Mesodermal cell (in vitro differentiated cells): ENCODE measurements around the gene FKBP8.

Source experiments
- H3K27ac ChIP-seq: 2 replicates; pipeline ENCODE4 v1.7.0; 2013; ENCODE audit warnings: mild to moderate bottlenecking, low read depth, low read length, moderate library complexity; ENCODE audit not compliant: severe bottlenecking
- H3K36me3 ChIP-seq: 2 replicates; pipeline ENCODE4 v1.7.1; 2013; ENCODE audit warnings: mild to moderate bottlenecking, low read length, moderate library complexity; ENCODE audit not compliant: control insufficient read depth, insufficient read depth
- H3K4me1 ChIP-seq: one replicate; pipeline ENCODE4 v1.7.1; 2013; ENCODE audit warnings: mild to moderate bottlenecking, low read length; ENCODE audit not compliant: insufficient read depth, control insufficient read depth, poor library complexity, severe bottlenecking
- H3K4me3 ChIP-seq: 2 replicates; pipeline ENCODE4 v1.7.0; 2013; ENCODE audit warnings: low read length, control low read depth, mild to moderate bottlenecking; ENCODE audit not compliant: insufficient read depth, poor library complexity, severe bottlenecking; ENCODE audit errors: extremely low read depth
- H3K9me3 ChIP-seq: 2 replicates; pipeline ENCODE4 v1.7.1; 2013; ENCODE audit warnings: mild to moderate bottlenecking, low read length, moderate library complexity; ENCODE audit not compliant: control insufficient read depth
- WGBS, 2 experiments: methylation state at CpG; one replicate each; pipeline ENCODE4 v1.1.5; 2013; ENCODE audit warnings: missing lambda C conversion rate in 2 of 2; ENCODE audit not compliant: insufficient coverage in 2 of 2; 5-methylcytosine and 5-hydroxymethylcytosine counted together

Gene FKBP8

DNA sequence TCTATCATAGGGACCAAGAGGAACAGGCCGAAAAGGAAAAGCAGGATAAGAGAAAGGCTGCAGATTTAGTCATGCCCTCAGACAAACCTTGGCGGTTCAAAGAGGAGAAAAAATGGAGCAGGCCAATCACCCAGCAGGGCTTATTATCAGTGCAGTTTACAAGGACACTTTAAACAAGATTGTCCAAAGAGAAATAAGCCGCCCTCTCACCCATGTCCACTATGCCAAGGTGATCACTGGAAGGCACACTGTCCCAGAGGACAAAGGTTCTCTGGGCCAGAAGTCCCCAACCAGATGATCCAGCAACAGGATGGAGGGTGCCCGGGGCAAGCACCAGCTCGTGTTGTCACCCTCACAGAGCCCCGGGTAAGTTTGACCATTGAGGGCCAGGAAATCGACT, 36.9 kb upstream of the FKBP8 start:
- WGBS, 2 experiments = 86 to 88% methylated on average over 7 of the region's 7 CpGs
- no peak overlapping the region for H3K27ac ChIP-seq
- H3K4me1 ChIP-seq = no peaks in the 10 kb centered on the region
- peaks cover 24% of the 10 kb centered on the region for H3K36me3 ChIP-seq
- H3K4me3 ChIP-seq = no peak overlapping the region
- H3K9me3 ChIP-seq = no peaks in the 10 kb centered on the region

DNA sequence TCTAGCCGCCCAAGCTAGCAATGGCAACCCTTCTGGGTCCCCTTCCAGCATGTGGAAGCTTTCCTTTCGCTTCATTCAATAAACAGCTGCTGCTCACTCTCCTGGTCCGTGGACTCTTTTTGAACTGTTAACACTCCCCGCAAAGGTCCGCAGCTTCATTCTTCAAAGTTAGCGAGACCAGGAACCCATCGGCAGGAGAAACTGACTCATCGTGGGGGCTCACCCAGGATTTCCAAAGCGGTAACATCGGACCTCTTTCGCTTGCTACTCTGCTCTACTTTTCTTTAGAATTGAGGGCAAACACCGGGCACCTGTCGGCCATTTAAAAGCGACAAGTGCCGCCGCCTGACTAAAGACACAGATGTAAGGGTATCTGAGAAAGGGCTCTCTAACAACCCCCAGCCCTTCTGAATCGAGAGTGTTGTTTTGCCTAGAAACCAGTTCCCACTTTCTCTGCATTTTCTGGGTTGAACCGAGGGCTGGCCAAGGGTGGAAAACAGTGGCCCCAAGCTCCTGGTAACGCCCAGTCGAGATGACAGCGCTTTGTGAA, 34.1 kb upstream of the FKBP8 start:
- Histone ChIP-seq H3K27ac (peak overlapping the region; percentile 36), H3K36me3 (peaks cover 48% of the 10 kb centered on the region), H3K4me3 (no peak overlapping the region), H3K9me3 (no peaks in the 10 kb centered on the region), H3K4me1 (peaks cover 4% of the 10 kb centered on the region)
- 94 to 95% methylated on average over 21 of the region's 21 CpGs for WGBS, 2 experiments

DNA sequence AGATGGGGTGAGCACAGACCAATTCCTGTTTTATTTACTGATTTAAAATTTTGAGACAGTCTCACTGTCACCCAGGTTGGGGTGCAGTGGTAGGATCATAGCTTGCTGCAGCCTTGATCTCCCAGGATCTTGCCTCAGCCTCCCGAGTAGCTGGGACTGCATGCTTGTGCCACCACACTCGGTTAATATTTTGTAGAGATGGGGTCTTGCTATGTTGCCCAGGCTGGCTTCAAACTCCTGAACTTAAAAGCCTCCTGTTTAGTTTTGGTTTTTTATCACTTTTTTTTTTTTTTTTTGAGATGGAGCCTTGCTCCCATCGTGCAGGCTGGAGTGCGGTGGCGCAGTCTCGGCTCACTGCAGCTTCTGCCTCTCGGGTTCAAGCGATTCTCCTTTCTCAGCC, 33.0 kb upstream of the FKBP8 start:
- 90 to 100% methylated on average over 4 to 7 of the region's 8 CpGs for WGBS, 2 experiments
- Histone ChIP-seq H3K4me1 (peaks cover 4% of the 10 kb centered on the region), H3K4me3 (no peak overlapping the region), H3K27ac (no peak overlapping the region), H3K9me3 (no peaks in the 10 kb centered on the region), H3K36me3 (peaks cover 48% of the 10 kb centered on the region)

DNA sequence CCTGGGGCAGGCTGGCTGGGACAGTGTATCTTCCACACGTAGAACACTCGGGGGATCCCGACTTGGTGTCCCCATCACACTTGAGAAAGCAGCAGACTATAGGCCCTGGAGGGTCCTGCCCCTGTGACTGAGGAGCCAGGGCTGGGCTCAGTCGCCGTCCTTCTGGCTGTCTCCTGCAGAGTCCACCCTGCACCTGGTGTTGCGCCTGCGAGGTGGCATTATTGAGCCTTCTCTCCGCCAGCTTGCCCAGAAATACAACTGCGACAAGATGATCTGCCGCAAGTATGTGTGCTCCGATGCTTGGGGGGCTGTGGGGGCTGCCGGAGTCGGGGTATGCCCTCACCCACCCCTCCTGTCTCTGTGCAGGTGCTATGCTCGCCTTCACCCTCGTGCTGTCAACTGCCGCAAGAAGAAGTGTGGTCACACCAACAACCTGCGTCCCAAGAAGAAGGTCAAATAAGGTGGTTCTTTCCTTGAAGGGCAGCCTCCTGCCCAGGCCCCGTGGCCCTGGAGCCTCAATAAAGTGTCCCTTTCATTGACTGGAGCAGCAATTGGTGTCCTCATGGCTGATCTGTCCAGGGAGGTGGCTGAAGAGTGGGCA, 31.4 kb upstream of the FKBP8 start:
- H3K36me3 ChIP-seq = peaks cover 48% of the 10 kb centered on the region
- WGBS, 2 experiments = 96% methylated on average over 18 of the region's 18 CpGs
- no peak overlapping the region for H3K27ac ChIP-seq
- no peaks in the 10 kb centered on the region for H3K9me3 ChIP-seq
- peaks cover 6% of the 10 kb centered on the region for H3K4me1 ChIP-seq
- H3K4me3 ChIP-seq = no peak overlapping the region

DNA sequence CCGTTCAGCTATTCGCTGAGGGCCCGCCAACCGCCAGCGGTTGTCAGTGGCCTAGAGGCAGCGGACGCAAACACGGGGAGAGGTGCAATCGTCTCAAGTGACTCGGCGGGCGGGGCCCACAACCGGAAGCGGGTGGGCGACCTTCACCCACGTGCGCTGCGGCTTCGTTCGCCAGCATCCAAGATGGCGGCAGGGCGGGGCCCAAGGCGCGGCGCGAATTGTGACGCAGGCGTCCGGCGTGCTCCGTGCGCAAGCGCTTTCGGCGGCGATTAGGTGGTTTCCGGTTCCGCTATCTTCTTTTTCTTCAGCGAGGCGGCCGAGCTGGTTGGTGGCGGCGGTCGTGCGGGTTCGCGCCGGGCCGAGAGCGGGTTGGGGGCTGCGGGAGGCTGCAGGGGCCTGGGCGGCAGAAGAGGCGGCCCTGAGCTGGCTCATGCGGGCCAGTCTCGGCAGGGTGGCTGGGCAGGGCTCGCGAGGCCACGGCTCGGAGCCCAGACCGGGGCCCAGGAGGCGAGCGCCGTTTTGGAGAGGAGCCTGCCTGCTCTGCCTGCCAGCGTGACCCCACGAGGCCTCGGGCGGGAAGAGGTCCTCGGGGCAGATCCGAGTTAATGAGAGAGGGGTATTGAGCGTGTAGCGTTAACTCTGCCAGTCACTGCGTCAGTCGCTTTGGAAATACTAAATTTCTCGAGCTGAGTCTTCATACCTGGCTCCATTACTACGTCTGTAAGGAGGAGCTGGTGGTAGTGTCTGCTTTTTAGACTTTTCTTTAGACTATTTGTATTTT, 28.4 kb upstream of the FKBP8 start, which contains the start of gene UBA52:
TSS of gene UBA52 (plus strand) at position 294 of the 781 bp plus-strand sequence. CDS start 1,444 bp downstream, outside the sequence.
- H3K36me3 ChIP-seq = peaks cover 68% of the 10 kb centered on the region
- H3K9me3 ChIP-seq = no peaks in the 10 kb centered on the region
- 0% methylated on average over 55 to 66 of the region's 75 CpGs for WGBS, 2 experiments
- peak within 1 kb of the TSS; percentile 79 for H3K27ac ChIP-seq
- peaks cover 6% of the 10 kb centered on the region for H3K4me1 ChIP-seq
- H3K4me3 ChIP-seq = peak within 1 kb of the TSS; percentile 90

DNA sequence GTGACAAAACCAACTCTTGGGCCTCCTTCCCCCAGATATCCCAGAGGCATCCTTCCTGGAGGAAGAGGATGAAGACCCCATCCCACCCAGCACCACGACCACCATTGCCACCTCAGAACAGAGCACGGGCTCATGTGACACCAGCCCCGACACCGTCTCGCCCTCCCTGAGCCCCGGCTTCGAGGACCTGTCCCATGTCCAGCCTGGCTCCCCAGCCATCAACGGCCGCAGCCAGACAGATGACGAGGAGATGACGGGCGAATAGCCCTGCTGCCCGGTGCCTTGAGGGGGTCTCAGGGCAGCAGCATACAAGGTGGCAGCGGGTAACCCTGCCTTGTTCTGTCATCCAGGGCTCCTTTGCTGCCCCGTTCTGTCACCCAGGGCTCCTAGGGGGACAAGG, 25.0 kb upstream of the FKBP8 start:
- Histone ChIP-seq H3K36me3 (peaks cover 66% of the 10 kb centered on the region), H3K4me1 (peaks cover 6% of the 10 kb centered on the region), H3K4me3 (no peak overlapping the region), H3K27ac (no peak overlapping the region), H3K9me3 (no peaks in the 10 kb centered on the region)
- WGBS, 2 experiments = 95% methylated on average over 12 to 14 of the region's 15 CpGs

DNA sequence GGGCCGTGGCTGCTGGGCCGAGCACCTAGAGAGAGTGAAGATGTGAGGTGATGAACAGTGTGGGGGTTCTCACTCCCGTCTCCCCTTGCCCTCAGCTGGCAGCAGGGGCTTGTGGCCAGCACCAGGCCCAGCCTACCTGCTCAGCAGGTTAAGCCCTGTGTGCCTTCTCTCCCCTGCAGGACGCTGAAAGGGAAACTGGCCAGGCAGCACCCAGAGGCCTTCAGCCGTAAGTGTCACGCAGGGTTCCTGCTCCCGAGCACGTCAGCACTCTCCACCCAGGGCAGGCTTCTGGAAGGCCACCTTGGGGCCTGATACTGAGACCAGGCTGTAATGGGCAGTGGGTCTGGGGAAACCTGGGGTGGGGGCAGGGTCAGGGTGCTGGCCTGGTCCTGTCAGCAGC, 23.6 kb upstream of the FKBP8 start:
- H3K9me3 ChIP-seq = no peaks in the 10 kb centered on the region
- whole genome bisulfite sequencing, 2 experiments = 97 to 100% methylated on average over 7 to 8 of the region's 8 CpGs
- H3K4me3 ChIP-seq = no peak overlapping the region
- peaks cover 2% of the 10 kb centered on the region for H3K4me1 ChIP-seq
- H3K27ac ChIP-seq = no peak overlapping the region
- peaks cover 75% of the 10 kb centered on the region for H3K36me3 ChIP-seq

DNA sequence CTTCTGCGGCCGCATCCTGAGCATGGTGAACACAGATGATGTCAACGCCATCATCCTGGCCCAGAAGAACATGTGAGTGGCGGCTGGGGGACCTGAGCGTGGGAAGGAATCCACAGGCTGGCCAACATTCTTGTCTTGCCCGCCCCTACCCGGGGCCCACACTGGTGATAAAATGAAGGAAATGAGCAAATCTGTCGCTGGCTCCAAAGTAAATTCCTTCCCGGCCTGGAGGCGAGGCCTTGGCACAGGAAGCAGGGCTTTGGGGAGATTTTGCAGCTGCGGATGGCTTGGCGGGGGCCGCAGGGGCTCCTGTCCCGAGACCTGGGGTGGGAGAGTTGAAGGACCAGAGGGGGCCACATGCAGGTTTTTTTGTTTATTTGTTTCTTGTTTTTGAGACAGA, 18.7 kb upstream of the FKBP8 start:
- Histone ChIP-seq H3K4me3 (no peak overlapping the region), H3K4me1 (peaks cover 3% of the 10 kb centered on the region), H3K36me3 (peaks cover 54% of the 10 kb centered on the region), H3K27ac (peak overlapping the region; percentile 10), H3K9me3 (no peaks in the 10 kb centered on the region)
- WGBS, 2 experiments = 95 to 96% methylated on average over 12 of the region's 14 CpGs

DNA sequence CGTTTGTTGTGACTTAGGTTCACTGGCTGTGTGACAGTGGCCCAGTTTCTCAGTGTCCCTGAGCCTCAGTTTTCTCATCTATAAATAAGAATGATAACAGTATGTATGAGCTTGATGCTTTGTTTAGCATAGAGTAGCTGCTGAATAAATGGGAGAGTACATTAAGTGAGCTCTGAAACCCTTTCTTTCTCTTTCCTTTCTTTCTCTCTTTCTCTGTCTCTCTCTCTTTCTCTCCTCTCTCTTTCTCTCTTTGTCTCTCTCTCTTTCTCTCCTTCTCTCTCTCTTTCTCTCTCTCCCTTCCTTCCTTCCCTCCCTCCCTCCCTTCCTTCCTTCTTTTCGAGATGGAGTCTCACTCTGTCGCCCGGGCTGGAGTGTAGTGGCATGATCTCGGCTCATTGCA, 16.3 kb upstream of the FKBP8 start:
- Histone ChIP-seq H3K36me3 (peaks cover 30% of the 10 kb centered on the region), H3K4me3 (no peak overlapping the region), H3K9me3 (no peaks in the 10 kb centered on the region), H3K27ac (no peak overlapping the region), H3K4me1 (peaks cover 3% of the 10 kb centered on the region)
- 96 to 100% methylated on average over 1 to 4 of the region's 5 CpGs for WGBS, 2 experiments

DNA sequence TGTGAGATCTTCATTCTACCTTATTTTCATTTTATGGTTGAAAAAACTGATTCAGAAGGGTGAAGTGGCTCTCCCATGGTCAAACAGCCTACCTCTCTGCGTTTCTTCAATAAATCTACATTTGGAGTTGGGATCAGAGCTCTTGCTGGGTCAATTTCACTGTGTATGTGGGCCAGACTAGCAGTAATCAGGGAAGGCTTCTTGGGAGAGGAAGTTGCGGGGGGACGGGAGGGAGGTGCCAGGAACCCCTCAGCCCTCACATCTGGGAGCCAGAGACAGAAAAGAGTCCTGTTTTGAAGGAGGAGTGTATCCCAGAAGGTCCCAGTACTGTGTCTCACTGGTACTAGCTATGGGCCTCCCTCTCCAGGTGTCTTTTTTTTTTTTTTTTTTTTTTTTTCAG, 15.2 kb upstream of the FKBP8 start:
- no peaks in the 10 kb centered on the region for H3K9me3 ChIP-seq
- no peak overlapping the region for H3K27ac ChIP-seq
- WGBS, 2 experiments = 60% methylated on average over 1 of the region's 3 CpGs; no CpG with 5 or more reads in 1 of the 2 experiments
- peak overlapping the region; percentile 71 for H3K4me3 ChIP-seq
- peaks cover 20% of the 10 kb centered on the region for H3K36me3 ChIP-seq
- H3K4me1 ChIP-seq = peaks cover 3% of the 10 kb centered on the region

DNA sequence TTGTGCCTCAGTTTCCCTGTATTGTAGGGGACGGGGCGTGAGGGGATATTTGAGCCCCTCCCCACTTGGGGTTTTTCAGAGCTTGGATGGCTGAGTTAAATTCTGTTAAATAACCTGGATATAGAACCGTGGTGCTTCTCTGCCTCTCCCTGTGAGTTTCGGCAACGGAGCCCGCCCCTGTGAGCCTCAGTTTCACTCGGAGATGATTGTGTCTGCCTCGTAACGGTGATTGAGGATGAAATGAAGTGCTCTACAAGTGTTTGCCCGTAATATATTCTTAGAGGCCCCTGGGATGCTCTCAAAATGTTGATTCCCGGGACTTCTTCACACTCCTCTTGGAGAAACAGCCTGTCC, 14.8 kb upstream of the FKBP8 start:
- H3K27ac ChIP-seq = peak overlapping the region; percentile 10
- WGBS, 2 experiments = 17 to 23% methylated on average over 8 to 10 of the region's 11 CpGs
- H3K4me1 ChIP-seq = peaks cover 3% of the 10 kb centered on the region
- peaks cover 17% of the 10 kb centered on the region for H3K36me3 ChIP-seq
- H3K9me3 ChIP-seq = no peaks in the 10 kb centered on the region
- H3K4me3 ChIP-seq = peak overlapping the region; percentile 71
